Fibroblast of lung (primary cell): ENCODE results near the gene NT5C3B.

ENCODE experiments used
- EZH2 ChIP-seq: IDR thresholded peaks from 2 replicates; pipeline ENCODE4 v1.5.1; 2012; ENCODE audit warnings: low read length, control low read depth, mild to moderate bottlenecking; ENCODE audit errors: missing control alignments
- TF ChIP-seq, protein P1 (sequence below), 2 donors: IDR thresholded peaks in 1 of 2; conservative IDR thresholded peaks in 1 of 2; 1 replicate in 1 of 2; 2 replicates in 1 of 2; pipeline ENCODE4 v1.5.1; 2011 to 2012; ENCODE audit warnings: low read length in 2 of 2, control low read depth in 1 of 2, inconsistent platforms in 1 of 2, low read depth in 1 of 2, mild to moderate bottlenecking in 1 of 2

DNA sequence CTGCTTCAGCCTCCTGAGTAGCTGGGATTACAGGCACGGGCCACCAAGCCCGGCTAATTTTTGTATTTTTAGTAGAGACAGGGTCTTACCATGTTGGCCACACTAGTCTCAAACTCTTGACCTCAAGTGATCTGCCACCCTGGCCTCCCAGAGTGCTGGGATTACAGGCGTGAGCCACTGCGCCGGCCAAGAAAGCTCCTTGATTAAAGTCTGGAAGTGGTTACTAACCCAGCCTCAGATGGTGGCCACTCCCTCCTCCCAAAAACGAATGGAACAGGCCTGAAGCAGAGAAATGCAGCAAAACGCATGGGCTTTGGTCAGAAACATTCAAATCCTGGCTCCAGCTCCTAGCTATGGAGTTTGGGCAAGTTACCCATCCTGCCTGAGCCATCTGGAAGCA, 11.9 kb downstream of the NT5C3B start:
- no peak for TF ChIP-seq EZH2
- TF ChIP-seq, protein P1, sequence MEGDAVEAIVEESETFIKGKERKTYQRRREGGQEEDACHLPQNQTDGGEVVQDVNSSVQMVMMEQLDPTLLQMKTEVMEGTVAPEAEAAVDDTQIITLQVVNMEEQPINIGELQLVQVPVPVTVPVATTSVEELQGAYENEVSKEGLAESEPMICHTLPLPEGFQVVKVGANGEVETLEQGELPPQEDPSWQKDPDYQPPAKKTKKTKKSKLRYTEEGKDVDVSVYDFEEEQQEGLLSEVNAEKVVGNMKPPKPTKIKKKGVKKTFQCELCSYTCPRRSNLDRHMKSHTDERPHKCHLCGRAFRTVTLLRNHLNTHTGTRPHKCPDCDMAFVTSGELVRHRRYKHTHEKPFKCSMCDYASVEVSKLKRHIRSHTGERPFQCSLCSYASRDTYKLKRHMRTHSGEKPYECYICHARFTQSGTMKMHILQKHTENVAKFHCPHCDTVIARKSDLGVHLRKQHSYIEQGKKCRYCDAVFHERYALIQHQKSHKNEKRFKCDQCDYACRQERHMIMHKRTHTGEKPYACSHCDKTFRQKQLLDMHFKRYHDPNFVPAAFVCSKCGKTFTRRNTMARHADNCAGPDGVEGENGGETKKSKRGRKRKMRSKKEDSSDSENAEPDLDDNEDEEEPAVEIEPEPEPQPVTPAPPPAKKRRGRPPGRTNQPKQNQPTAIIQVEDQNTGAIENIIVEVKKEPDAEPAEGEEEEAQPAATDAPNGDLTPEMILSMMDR (conservative IDR thresholded peaks at IDR 0.05 in 1 of 2, IDR thresholded peaks at IDR 0.05 in 1 of 2; ENCODE audit: low read depth in 1 of 2, low read length in 2 of 2), result no peak
